Measurements from ENCODE around the gene TCAP.

DNA sequence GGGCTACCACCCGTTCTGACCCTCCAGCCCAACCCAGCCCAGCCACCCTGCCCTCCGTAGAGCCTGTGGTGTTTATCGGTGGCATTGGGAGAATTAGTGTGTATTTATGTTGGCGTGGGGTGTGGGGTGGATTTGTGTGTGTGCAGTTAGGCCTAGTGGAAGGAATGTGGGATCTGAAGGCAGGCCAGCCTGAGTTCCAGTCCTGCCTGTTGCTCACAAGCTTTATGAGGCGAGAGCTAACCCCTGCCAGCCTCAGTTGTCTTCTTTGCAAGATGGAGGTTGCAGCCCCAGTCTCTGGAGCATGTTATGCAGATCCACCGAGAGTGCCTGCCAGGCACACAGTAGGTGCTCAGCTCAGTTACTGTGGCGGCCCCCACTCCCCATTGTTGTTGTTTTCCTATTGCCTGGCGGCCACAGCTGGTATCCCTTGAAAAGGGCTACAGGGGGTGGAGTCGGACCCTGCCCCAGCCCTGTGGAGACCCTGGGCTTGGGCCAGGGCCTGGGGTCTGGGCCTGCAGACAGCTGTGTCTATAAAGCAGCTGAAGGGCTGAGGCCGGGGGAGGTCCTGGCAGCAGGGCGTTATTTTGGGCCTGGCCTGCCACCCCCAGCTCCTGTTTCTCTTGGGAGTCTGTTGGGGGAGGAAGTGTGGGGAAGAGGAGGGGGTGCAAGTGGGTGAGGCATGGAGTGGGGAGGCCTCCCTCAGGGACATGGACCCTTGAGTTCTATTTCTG is 39.8 kb downstream of the TCAP start:
- no peak for TF ChIP-seq EZH2 (optimal IDR thresholded peaks at IDR 0.05; ENCODE audit: low read depth, low read length)
- TF ChIP-seq, protein P1, sequence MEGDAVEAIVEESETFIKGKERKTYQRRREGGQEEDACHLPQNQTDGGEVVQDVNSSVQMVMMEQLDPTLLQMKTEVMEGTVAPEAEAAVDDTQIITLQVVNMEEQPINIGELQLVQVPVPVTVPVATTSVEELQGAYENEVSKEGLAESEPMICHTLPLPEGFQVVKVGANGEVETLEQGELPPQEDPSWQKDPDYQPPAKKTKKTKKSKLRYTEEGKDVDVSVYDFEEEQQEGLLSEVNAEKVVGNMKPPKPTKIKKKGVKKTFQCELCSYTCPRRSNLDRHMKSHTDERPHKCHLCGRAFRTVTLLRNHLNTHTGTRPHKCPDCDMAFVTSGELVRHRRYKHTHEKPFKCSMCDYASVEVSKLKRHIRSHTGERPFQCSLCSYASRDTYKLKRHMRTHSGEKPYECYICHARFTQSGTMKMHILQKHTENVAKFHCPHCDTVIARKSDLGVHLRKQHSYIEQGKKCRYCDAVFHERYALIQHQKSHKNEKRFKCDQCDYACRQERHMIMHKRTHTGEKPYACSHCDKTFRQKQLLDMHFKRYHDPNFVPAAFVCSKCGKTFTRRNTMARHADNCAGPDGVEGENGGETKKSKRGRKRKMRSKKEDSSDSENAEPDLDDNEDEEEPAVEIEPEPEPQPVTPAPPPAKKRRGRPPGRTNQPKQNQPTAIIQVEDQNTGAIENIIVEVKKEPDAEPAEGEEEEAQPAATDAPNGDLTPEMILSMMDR (IDR thresholded peaks at IDR 0.05; ENCODE audit: low read length), result no peak
- TF ChIP-seq EZH2phosphoT487 (IDR thresholded peaks at IDR 0.05; ENCODE audit: low read length), result no peak
